Measurements from ENCODE around the gene TTC7B.

Gene TTC7B

GRCh38 chr14:90759370-90760077, 56.7 kb downstream of the TTC7B start:
- Histone ChIP-seq H3K4me1 (ENCODE audit: control insufficient read depth, insufficient read depth, low read length, poor library complexity, severe bottlenecking) (peaks cover 15% of the 10 kb centered on the region), H3K36me3 (ENCODE audit: control insufficient read depth, insufficient read depth, low read length) (no peaks in the 10 kb centered on the region), H3K27ac (ENCODE audit: insufficient read depth, low read length, poor library complexity, severe bottlenecking) (no peak overlapping the region), H3K4me3 (ENCODE audit: insufficient read depth, low read depth, low read length, poor library complexity, severe bottlenecking) (no peak overlapping the region), H3K27me3 (replicated peaks; ENCODE audit: control insufficient read depth, insufficient read depth, low read length, poor library complexity, severe bottlenecking) (no peaks in the 10 kb centered on the region), H3K9me3 (ENCODE audit: control insufficient read depth, low read length) (peaks cover 5% of the 10 kb centered on the region)
- no peak for DNase-seq

- H3K36me3 ChIP-seq (ENCODE audit: control insufficient read depth, insufficient read depth, low read length) = no peaks in the 10 kb centered on the region
- peak overlapping the region; percentile 68 for H3K27ac ChIP-seq (ENCODE audit: insufficient read depth, low read length, poor library complexity, severe bottlenecking)
- peaks cover 15% of the 10 kb centered on the region for H3K4me1 ChIP-seq (ENCODE audit: control insufficient read depth, insufficient read depth, low read length, poor library complexity, severe bottlenecking)
- H3K27me3 ChIP-seq (replicated peaks; ENCODE audit: control insufficient read depth, insufficient read depth, low read length, poor library complexity, severe bottlenecking) = no peaks in the 10 kb centered on the region
- no peak for DNase-seq
- H3K9me3 ChIP-seq (ENCODE audit: control insufficient read depth, low read length) = peaks cover 3% of the 10 kb centered on the region
- H3K4me3 ChIP-seq (ENCODE audit: insufficient read depth, low read depth, low read length, poor library complexity, severe bottlenecking) = peak overlapping the region; percentile 65
Observed at GRCh38 chr14:90758959-90759358, 57.3 kb downstream of the TTC7B start.

GRCh38 chr14:90758028-90758889, 58.0 kb downstream of the TTC7B start:
- Histone ChIP-seq H3K27me3 (replicated peaks; ENCODE audit: control insufficient read depth, insufficient read depth, low read length, poor library complexity, severe bottlenecking) (no peaks in the 10 kb centered on the region), H3K27ac (ENCODE audit: insufficient read depth, low read length, poor library complexity, severe bottlenecking) (peak overlapping the region; percentile 68), H3K4me3 (ENCODE audit: insufficient read depth, low read depth, low read length, poor library complexity, severe bottlenecking) (peak overlapping the region; percentile 65), H3K36me3 (ENCODE audit: control insufficient read depth, insufficient read depth, low read length) (no peaks in the 10 kb centered on the region), H3K9me3 (ENCODE audit: control insufficient read depth, low read length) (no peaks in the 10 kb centered on the region), H3K4me1 (ENCODE audit: control insufficient read depth, insufficient read depth, low read length, poor library complexity, severe bottlenecking) (peaks cover 15% of the 10 kb centered on the region)
- peak; percentile 91 to 93 (median 91) for DNase-seq

- Histone ChIP-seq H3K9me3 (ENCODE audit: control insufficient read depth, low read length) (no peaks in the 10 kb centered on the region), H3K4me1 (ENCODE audit: control insufficient read depth, insufficient read depth, low read length, poor library complexity, severe bottlenecking) (peaks cover 15% of the 10 kb centered on the region), H3K27me3 (replicated peaks; ENCODE audit: control insufficient read depth, insufficient read depth, low read length, poor library complexity, severe bottlenecking) (no peaks in the 10 kb centered on the region), H3K4me3 (ENCODE audit: insufficient read depth, low read depth, low read length, poor library complexity, severe bottlenecking) (peak overlapping the region; percentile 56), H3K27ac (ENCODE audit: insufficient read depth, low read length, poor library complexity, severe bottlenecking) (peak overlapping the region; percentile 49), H3K36me3 (ENCODE audit: control insufficient read depth, insufficient read depth, low read length) (no peaks in the 10 kb centered on the region)
- DNase-seq = no peak
Observed at GRCh38 chr14:90757452-90757851, 58.8 kb downstream of the TTC7B start.

- Histone ChIP-seq H3K4me3 (ENCODE audit: insufficient read depth, low read depth, low read length, poor library complexity, severe bottlenecking) (no peak overlapping the region), H3K9me3 (ENCODE audit: control insufficient read depth, low read length) (no peaks in the 10 kb centered on the region), H3K36me3 (ENCODE audit: control insufficient read depth, insufficient read depth, low read length) (no peaks in the 10 kb centered on the region), H3K27ac (ENCODE audit: insufficient read depth, low read length, poor library complexity, severe bottlenecking) (no peak overlapping the region), H3K27me3 (replicated peaks; ENCODE audit: control insufficient read depth, insufficient read depth, low read length, poor library complexity, severe bottlenecking) (no peaks in the 10 kb centered on the region), H3K4me1 (ENCODE audit: control insufficient read depth, insufficient read depth, low read length, poor library complexity, severe bottlenecking) (peaks cover 15% of the 10 kb centered on the region)
- DNase-seq = no peak
Observed at GRCh38 chr14:90756755-90757345, 59.4 kb downstream of the TTC7B start.

GRCh38 chr14:90755661-90756304, 60.4 kb downstream of the TTC7B start:
- Histone ChIP-seq H3K4me3 (ENCODE audit: insufficient read depth, low read depth, low read length, poor library complexity, severe bottlenecking) (no peak overlapping the region), H3K27ac (ENCODE audit: insufficient read depth, low read length, poor library complexity, severe bottlenecking) (no peak overlapping the region), H3K9me3 (ENCODE audit: control insufficient read depth, low read length) (no peaks in the 10 kb centered on the region), H3K27me3 (replicated peaks; ENCODE audit: control insufficient read depth, insufficient read depth, low read length, poor library complexity, severe bottlenecking) (no peaks in the 10 kb centered on the region), H3K36me3 (ENCODE audit: control insufficient read depth, insufficient read depth, low read length) (no peaks in the 10 kb centered on the region), H3K4me1 (ENCODE audit: control insufficient read depth, insufficient read depth, low read length, poor library complexity, severe bottlenecking) (peaks cover 15% of the 10 kb centered on the region)
- no peak for DNase-seq

- Histone ChIP-seq H3K9me3 (ENCODE audit: control insufficient read depth, low read length) (no peaks in the 10 kb centered on the region), H3K4me3 (ENCODE audit: insufficient read depth, low read depth, low read length, poor library complexity, severe bottlenecking) (no peak overlapping the region), H3K27me3 (replicated peaks; ENCODE audit: control insufficient read depth, insufficient read depth, low read length, poor library complexity, severe bottlenecking) (no peaks in the 10 kb centered on the region), H3K27ac (ENCODE audit: insufficient read depth, low read length, poor library complexity, severe bottlenecking) (no peak overlapping the region), H3K36me3 (ENCODE audit: control insufficient read depth, insufficient read depth, low read length) (no peaks in the 10 kb centered on the region), H3K4me1 (ENCODE audit: control insufficient read depth, insufficient read depth, low read length, poor library complexity, severe bottlenecking) (peaks cover 9% of the 10 kb centered on the region)
- DNase-seq = no peak
Observed at GRCh38 chr14:90753456-90754005, 62.7 kb downstream of the TTC7B start.

- H3K4me3 ChIP-seq (ENCODE audit: insufficient read depth, low read depth, low read length, poor library complexity, severe bottlenecking) = no peak overlapping the region
- no peaks in the 10 kb centered on the region for H3K36me3 ChIP-seq (ENCODE audit: control insufficient read depth, insufficient read depth, low read length)
- no peak overlapping the region for H3K27ac ChIP-seq (ENCODE audit: insufficient read depth, low read length, poor library complexity, severe bottlenecking)
- no peaks in the 10 kb centered on the region for H3K27me3 ChIP-seq (replicated peaks; ENCODE audit: control insufficient read depth, insufficient read depth, low read length, poor library complexity, severe bottlenecking)
- DNase-seq = no peak
- no peaks in the 10 kb centered on the region for H3K4me1 ChIP-seq (ENCODE audit: control insufficient read depth, insufficient read depth, low read length, poor library complexity, severe bottlenecking)
- no peaks in the 10 kb centered on the region for H3K9me3 ChIP-seq (ENCODE audit: control insufficient read depth, low read length)
Observed at GRCh38 chr14:90750701-90751100, 65.5 kb downstream of the TTC7B start.

- Histone ChIP-seq H3K9me3 (ENCODE audit: control insufficient read depth, low read length) (no peaks in the 10 kb centered on the region), H3K27ac (ENCODE audit: insufficient read depth, low read length, poor library complexity, severe bottlenecking) (no peak overlapping the region), H3K27me3 (replicated peaks; ENCODE audit: control insufficient read depth, insufficient read depth, low read length, poor library complexity, severe bottlenecking) (no peaks in the 10 kb centered on the region), H3K4me3 (ENCODE audit: insufficient read depth, low read depth, low read length, poor library complexity, severe bottlenecking) (no peak overlapping the region), H3K36me3 (ENCODE audit: control insufficient read depth, insufficient read depth, low read length) (no peaks in the 10 kb centered on the region), H3K4me1 (ENCODE audit: control insufficient read depth, insufficient read depth, low read length, poor library complexity, severe bottlenecking) (no peaks in the 10 kb centered on the region)
- DNase-seq = no peak
Observed at GRCh38 chr14:90750191-90750590, 66.0 kb downstream of the TTC7B start.
